ENCODE measurements around the gene GABRG3. TPM values are rescaled to one million over a fixed set of nuclear protein-coding genes. Genes with fewer than 3 reads are reported as not detected.

The GABRG3 gene
- total and polyA plus RNA-seq, 2 donors = 0.71 to 2.0 TPM

GRCh38 chr15:27238209-27238608 is 267.2 kb downstream of the GABRG3 start:
- no peak overlapping the region for H3K27ac ChIP-seq (ENCODE audit: low read depth in 1 of 2, low read length in 1 of 2)

GRCh38 chr15:27238707-27239423 is 267.9 kb downstream of the GABRG3 start:
- H3K9me3 ChIP-seq (ENCODE audit: control insufficient read depth in 2 of 2, insufficient read depth in 1 of 2, low read length in 1 of 2) = no peaks in the 10 kb centered on the region
- H3K27me3 ChIP-seq (ENCODE audit: control insufficient read depth in 2 of 2, insufficient read depth in 1 of 2, low read length in 1 of 2) = no peaks in the 10 kb centered on the region
- no peak for DNase-seq (ENCODE audit: low read depth in 6 of 9, low spot score in 9 of 9)
- H3K4me1 ChIP-seq (ENCODE audit: control insufficient read depth in 2 of 2, insufficient read depth in 2 of 2, low read length in 2 of 2) = no peaks in the 10 kb centered on the region
- no peak overlapping the region for H3K27ac ChIP-seq (ENCODE audit: low read depth in 1 of 2, low read length in 1 of 2)
- H3K36me3 ChIP-seq (ENCODE audit: control insufficient read depth in 2 of 2, insufficient read depth in 2 of 2, low read length in 1 of 2) = no peaks in the 10 kb centered on the region
- no peak overlapping the region for H3K4me3 ChIP-seq (ENCODE audit: low read length in 2 of 2)
- 70% methylated on average over 10 of the region's 10 CpGs for WGBS

More at GRCh38 chr15:27238209-27238608, 267.2 kb downstream of the GABRG3 start:
- H3K9me3 ChIP-seq (ENCODE audit: control insufficient read depth in 2 of 2, insufficient read depth in 1 of 2, low read length in 1 of 2) = peaks cover 0 to 1% of the 10 kb centered on the region in 2 donors
- H3K36me3 ChIP-seq (ENCODE audit: control insufficient read depth in 2 of 2, insufficient read depth in 2 of 2, low read length in 1 of 2) = no peaks in the 10 kb centered on the region
- no peak for DNase-seq (ENCODE audit: low read depth in 6 of 9, low spot score in 9 of 9)
- WGBS = 71% methylated on average over 12 of the region's 12 CpGs
- H3K27me3 ChIP-seq (ENCODE audit: control insufficient read depth in 2 of 2, insufficient read depth in 1 of 2, low read length in 1 of 2) = no peaks in the 10 kb centered on the region
- no peaks in the 10 kb centered on the region for H3K4me1 ChIP-seq (ENCODE audit: control insufficient read depth in 2 of 2, insufficient read depth in 2 of 2, low read length in 2 of 2)
- H3K4me3 ChIP-seq (ENCODE audit: low read length in 2 of 2) = no peak overlapping the region

GRCh38 chr15:27241943-27242342 is 271.0 kb downstream of the GABRG3 start:
- Histone ChIP-seq H3K4me3 (ENCODE audit: low read length in 2 of 2) (no peak overlapping the region), H3K27ac (ENCODE audit: low read depth in 1 of 2, low read length in 1 of 2) (no peak overlapping the region), H3K4me1 (ENCODE audit: control insufficient read depth in 2 of 2, insufficient read depth in 2 of 2, low read length in 2 of 2) (no peaks in the 10 kb centered on the region), H3K9me3 (ENCODE audit: control insufficient read depth in 2 of 2, insufficient read depth in 1 of 2, low read length in 1 of 2) (no peaks in the 10 kb centered on the region), H3K36me3 (ENCODE audit: control insufficient read depth in 2 of 2, insufficient read depth in 2 of 2, low read length in 1 of 2) (no peaks in the 10 kb centered on the region), H3K27me3 (ENCODE audit: control insufficient read depth in 2 of 2, insufficient read depth in 1 of 2, low read length in 1 of 2) (no peaks in the 10 kb centered on the region)
- DNase-seq (ENCODE audit: low read depth in 6 of 9, low spot score in 9 of 9) = no peak
- 78% methylated on average over 2 of the region's 2 CpGs for WGBS

GRCh38 chr15:27244047-27244446 is 273.1 kb downstream of the GABRG3 start:
- WGBS = 88% methylated on average over 3 of the region's 3 CpGs
- DNase-seq (ENCODE audit: low read depth in 6 of 9, low spot score in 9 of 9) = no peak
- Histone ChIP-seq H3K4me1 (ENCODE audit: control insufficient read depth in 2 of 2, insufficient read depth in 2 of 2, low read length in 2 of 2) (no peaks in the 10 kb centered on the region), H3K27ac (ENCODE audit: low read depth in 1 of 2, low read length in 1 of 2) (no peak overlapping the region), H3K9me3 (ENCODE audit: control insufficient read depth in 2 of 2, insufficient read depth in 1 of 2, low read length in 1 of 2) (no peaks in the 10 kb centered on the region), H3K4me3 (ENCODE audit: low read length in 2 of 2) (no peak overlapping the region), H3K36me3 (ENCODE audit: control insufficient read depth in 2 of 2, insufficient read depth in 2 of 2, low read length in 1 of 2) (no peaks in the 10 kb centered on the region), H3K27me3 (ENCODE audit: control insufficient read depth in 2 of 2, insufficient read depth in 1 of 2, low read length in 1 of 2) (no peaks in the 10 kb centered on the region)

GRCh38 chr15:27248251-27248650 is 277.3 kb downstream of the GABRG3 start:
- WGBS = 89% methylated on average over 3 of the region's 3 CpGs
- no peaks in the 10 kb centered on the region for H3K4me1 ChIP-seq (ENCODE audit: control insufficient read depth in 2 of 2, insufficient read depth in 2 of 2, low read length in 2 of 2)
- DNase-seq (ENCODE audit: low read depth in 6 of 9, low spot score in 9 of 9) = no peak
- H3K27me3 ChIP-seq (ENCODE audit: control insufficient read depth in 2 of 2, insufficient read depth in 1 of 2, low read length in 1 of 2) = no peaks in the 10 kb centered on the region
- H3K9me3 ChIP-seq (ENCODE audit: control insufficient read depth in 2 of 2, insufficient read depth in 1 of 2, low read length in 1 of 2) = no peaks in the 10 kb centered on the region
- no peak overlapping the region for H3K27ac ChIP-seq (ENCODE audit: low read depth in 1 of 2, low read length in 1 of 2)
- no peak overlapping the region for H3K4me3 ChIP-seq (ENCODE audit: low read length in 2 of 2)
- H3K36me3 ChIP-seq (ENCODE audit: control insufficient read depth in 2 of 2, insufficient read depth in 2 of 2, low read length in 1 of 2) = no peaks in the 10 kb centered on the region

- no peak for DNase-seq (ENCODE audit: low read depth in 6 of 9, low spot score in 9 of 9)
- no peak overlapping the region for H3K4me3 ChIP-seq (ENCODE audit: low read length in 2 of 2)
- no peaks in the 10 kb centered on the region for H3K4me1 ChIP-seq (ENCODE audit: control insufficient read depth in 2 of 2, insufficient read depth in 2 of 2, low read length in 2 of 2)
- H3K9me3 ChIP-seq (ENCODE audit: control insufficient read depth in 2 of 2, insufficient read depth in 1 of 2, low read length in 1 of 2) = no peaks in the 10 kb centered on the region
- no peaks in the 10 kb centered on the region for H3K27me3 ChIP-seq (ENCODE audit: control insufficient read depth in 2 of 2, insufficient read depth in 1 of 2, low read length in 1 of 2)
- 96% methylated on average over 23 of the region's 23 CpGs for WGBS
- no peak overlapping the region for H3K27ac ChIP-seq (ENCODE audit: low read depth in 1 of 2, low read length in 1 of 2)
- no peaks in the 10 kb centered on the region for H3K36me3 ChIP-seq (ENCODE audit: control insufficient read depth in 2 of 2, insufficient read depth in 2 of 2, low read length in 1 of 2)
These were observed 278.2 kb downstream of the GABRG3 start for GRCh38 chr15:27249046-27249759.

- WGBS = 96% methylated on average over 3 of the region's 3 CpGs
- Histone ChIP-seq H3K27me3 (ENCODE audit: control insufficient read depth in 2 of 2, insufficient read depth in 1 of 2, low read length in 1 of 2) (no peaks in the 10 kb centered on the region), H3K27ac (ENCODE audit: low read depth in 1 of 2, low read length in 1 of 2) (no peak overlapping the region), H3K9me3 (ENCODE audit: control insufficient read depth in 2 of 2, insufficient read depth in 1 of 2, low read length in 1 of 2) (no peaks in the 10 kb centered on the region), H3K4me3 (ENCODE audit: low read length in 2 of 2) (no peak overlapping the region), H3K36me3 (ENCODE audit: control insufficient read depth in 2 of 2, insufficient read depth in 2 of 2, low read length in 1 of 2) (no peaks in the 10 kb centered on the region), H3K4me1 (ENCODE audit: control insufficient read depth in 2 of 2, insufficient read depth in 2 of 2, low read length in 2 of 2) (no peaks in the 10 kb centered on the region)
- DNase-seq (ENCODE audit: low read depth in 6 of 9, low spot score in 9 of 9) = no peak
These were observed 278.8 kb downstream of the GABRG3 start for GRCh38 chr15:27249760-27250109.

- no peak overlapping the region for H3K27ac ChIP-seq (ENCODE audit: low read depth in 1 of 2, low read length in 1 of 2)
- no peaks in the 10 kb centered on the region for H3K9me3 ChIP-seq (ENCODE audit: control insufficient read depth in 2 of 2, insufficient read depth in 1 of 2, low read length in 1 of 2)
- 94% methylated on average over 6 of the region's 6 CpGs for WGBS
- no peaks in the 10 kb centered on the region for H3K36me3 ChIP-seq (ENCODE audit: control insufficient read depth in 2 of 2, insufficient read depth in 2 of 2, low read length in 1 of 2)
- DNase-seq (ENCODE audit: low read depth in 6 of 9, low spot score in 9 of 9) = no peak
- H3K4me3 ChIP-seq (ENCODE audit: low read length in 2 of 2) = no peak overlapping the region
- no peaks in the 10 kb centered on the region for H3K27me3 ChIP-seq (ENCODE audit: control insufficient read depth in 2 of 2, insufficient read depth in 1 of 2, low read length in 1 of 2)
- no peaks in the 10 kb centered on the region for H3K4me1 ChIP-seq (ENCODE audit: control insufficient read depth in 2 of 2, insufficient read depth in 2 of 2, low read length in 2 of 2)
These were observed 279.2 kb downstream of the GABRG3 start for GRCh38 chr15:27250223-27250622.

GRCh38 chr15:27254055-27254454 is 283.1 kb downstream of the GABRG3 start:
- Histone ChIP-seq H3K27me3 (ENCODE audit: control insufficient read depth in 2 of 2, insufficient read depth in 1 of 2, low read length in 1 of 2) (no peaks in the 10 kb centered on the region), H3K4me3 (ENCODE audit: low read length in 2 of 2) (no peak overlapping the region), H3K27ac (ENCODE audit: low read depth in 1 of 2, low read length in 1 of 2) (no peak overlapping the region), H3K9me3 (ENCODE audit: control insufficient read depth in 2 of 2, insufficient read depth in 1 of 2, low read length in 1 of 2) (no peaks in the 10 kb centered on the region), H3K4me1 (ENCODE audit: control insufficient read depth in 2 of 2, insufficient read depth in 2 of 2, low read length in 2 of 2) (no peaks in the 10 kb centered on the region), H3K36me3 (ENCODE audit: control insufficient read depth in 2 of 2, insufficient read depth in 2 of 2, low read length in 1 of 2) (no peaks in the 10 kb centered on the region)
- no peak for DNase-seq (ENCODE audit: low read depth in 6 of 9, low spot score in 9 of 9)
- WGBS = 86% methylated on average over 9 of the region's 9 CpGs
